K562 (cell line): Measurements from ENCODE around the gene CCDC50. TPM values are rescaled to one million over a fixed set of nuclear protein-coding genes. Genes with fewer than 3 reads are reported as not detected.
A peak's percentile ranks its signal among the peaks of the same experiment; 100 is the strongest.

ENCODE experiments used
- ATAC-seq: fragments of 200-7000 bp; cut with Tn5 transposase; 3 replicates; pipeline ENCODE4 v1.9.1; 2020; ENCODE audit warnings: moderate library complexity
- BruUV-seq: library from RNA; stranded (reverse); fragments of 400-500 nt; replicated peaks from 2 replicates; lab custom pipeline; 2021; lab: Mats Ljungman, UMichigan
- CTCF ChIA-PET: fragments of 300-600 bp; formaldehyde crosslinking; extraction: SDS; loops from one replicate; lab custom pipeline; 2021; ENCODE audit warnings: low intra/inter-chr PET ratio; lab: Yijun Ruan, JAX
- POLR2A ChIA-PET: fragments of 300-600, 350-650 bp; sonication (Branson Sonifier 250); formaldehyde crosslinking; extraction: SDS; loops from one replicate; lab custom pipeline; 2021; ENCODE audit warnings: antibody characterized with exemption, inconsistent platforms; lab: Yijun Ruan, JAX
- DNase-seq, 4 experiments: peaks; one replicate each; pipeline versions ENCODE4 v3.0.0 to v3.0.0-alpha.2; 2011 to 2018; ENCODE audit warnings: low spot score in 3 of 4, mixed read lengths in 3 of 4; ENCODE audit errors: extremely low read depth in 1 of 4
- FAIRE-seq: peaks from 2 replicates; lab custom pipeline; 2011; peaks lifted over from hg19 to GRCh38; lab: Jason Lieb, UNC
- H2AFZ ChIP-seq: 2 replicates; pipeline ENCODE4 v1.6.0; 2011; ENCODE audit warnings: low read depth, low read length, control low read depth, inconsistent platforms
- H3K27ac ChIP-seq: fragments of 200-600 bp; 3 replicates; pipeline ENCODE4 v1.8.0; 2011; ENCODE audit warnings: low read depth, mild to moderate bottlenecking, control low read depth, inconsistent platforms, low read length, moderate library complexity, mixed read lengths; ENCODE audit errors: extremely low read depth
- H3K27me3 ChIP-seq, 2 experiments: fragments of 300-600 bp in 1 of 2; 2 replicates in 1 of 2; 3 replicates in 1 of 2; pipeline versions ENCODE4 v1.6.0 to v1.8.0; 2011; ENCODE audit warnings: inconsistent platforms in 2 of 2, low read length in 2 of 2, mild to moderate bottlenecking in 1 of 2, mixed read lengths in 1 of 2, moderate library complexity in 1 of 2; ENCODE audit not compliant: control insufficient read depth in 2 of 2, insufficient read depth in 2 of 2
- H3K36me3 ChIP-seq: fragments of 300-600 bp; 3 replicates; pipeline ENCODE4 v1.8.0; 2011; ENCODE audit warnings: mild to moderate bottlenecking, low read length, inconsistent platforms; ENCODE audit not compliant: control insufficient read depth, insufficient read depth
- H3K4me1 ChIP-seq, 2 experiments: fragments of 200-600 bp in 1 of 2; replicated peaks in 1 of 2; 2 replicates in 1 of 2; 3 replicates in 1 of 2; pipeline versions ENCODE4 v1.5.1 to v1.8.0; 2011; ENCODE audit warnings: inconsistent platforms in 2 of 2, low read length in 2 of 2, mild to moderate bottlenecking in 1 of 2, mixed read lengths in 1 of 2, moderate library complexity in 1 of 2; ENCODE audit not compliant: control insufficient read depth in 2 of 2, insufficient read depth in 2 of 2
- H3K4me2 ChIP-seq: 2 replicates; pipeline ENCODE4 v1.6.1; 2011; ENCODE audit warnings: low read length, control low read depth, inconsistent platforms, mixed read lengths; ENCODE audit not compliant: insufficient read depth
- H3K4me3 ChIP-seq: fragments of 200-600 bp; sonication (generic), shearing (Covaris generic); 2 replicates; pipeline ENCODE4 v1.5.1; 2016; ENCODE audit warnings: control low read depth, inconsistent platforms
- H3K79me2 ChIP-seq: fragments of 200-600 bp; 3 replicates; pipeline ENCODE4 v1.8.0; 2011; ENCODE audit warnings: low read length, inconsistent platforms; ENCODE audit not compliant: control insufficient read depth, insufficient read depth
- H3K9ac ChIP-seq, 2 experiments: 2 replicates each; pipeline versions ENCODE4 v1.6.0 to v1.6.1; 2011; ENCODE audit warnings: low read depth in 2 of 2, low read length in 2 of 2, control low read depth in 1 of 2, inconsistent platforms in 1 of 2, mild to moderate bottlenecking in 1 of 2, mixed read lengths in 1 of 2; ENCODE audit not compliant: insufficient read depth in 1 of 2
- H3K9me1 ChIP-seq: one replicate; pipeline ENCODE4 v1.6.0; 2011; ENCODE audit warnings: inconsistent platforms, mild to moderate bottlenecking, low read length, moderate library complexity; ENCODE audit not compliant: control insufficient read depth, insufficient read depth
- H3K9me3 ChIP-seq: replicated peaks from 2 replicates; pipeline ENCODE4 v1.5.1; 2011; ENCODE audit warnings: low read depth, low read length, inconsistent platforms; ENCODE audit not compliant: control insufficient read depth, insufficient read depth
- H4K20me1 ChIP-seq: replicated peaks from 2 replicates; pipeline ENCODE4 v1.6.1; 2011; ENCODE audit warnings: low read length, inconsistent platforms, mixed read lengths; ENCODE audit not compliant: control insufficient read depth, insufficient read depth
- CHD2 ChIP-seq: IDR thresholded peaks from 2 replicates; pipeline ENCODE4 v1.6.1; 2011; ENCODE audit warnings: low read depth, low read length
- ELF1 ChIP-seq: fragments of 200-800 bp; sonication (Bioruptor generic); IDR thresholded peaks from 2 replicates; pipeline ENCODE4 v1.6.1; 2016; ENCODE audit warnings: missing genetic modification characterization, missing compliant biosample characterization
- ESRRB ChIP-seq: fragments of 250-450 bp; sonication (Bioruptor Pico); IDR thresholded peaks from 2 replicates; pipeline ENCODE4 v1.5.0; 2020; ENCODE audit warnings: mild to moderate bottlenecking, moderate library complexity, borderline replicate concordance
- KAT8 ChIP-seq: fragments of 450-650 bp; IDR thresholded peaks from 2 replicates; pipeline ENCODE4 v1.6.1; 2016; ENCODE audit warnings: low read depth, mild to moderate bottlenecking
- KLF13 ChIP-seq: fragments of 450-650 bp; IDR thresholded peaks from 2 replicates; pipeline ENCODE4 v1.6.1; 2016; ENCODE audit warnings: missing genetic modification characterization, low read depth, mild to moderate bottlenecking, missing compliant biosample characterization, moderate library complexity, borderline replicate concordance
- MCM7 ChIP-seq, 2 experiments: fragments of 450-650 bp; IDR thresholded peaks; 2 replicates each; pipeline ENCODE4 v1.6.1; 2016 to 2018
- TOE1 ChIP-seq, 2 experiments: fragments of 450-650 bp in 1 of 2; sonication (generic) in 1 of 2; formaldehyde crosslinking in 1 of 2; IDR thresholded peaks; 2 replicates each; pipeline versions ENCODE4 v1.7.1 to v1.8.0; 2016 to 2022; ENCODE audit warnings: borderline replicate concordance in 2 of 2, mild to moderate bottlenecking in 2 of 2, antibody characterized with exemption in 1 of 2, inconsistent platforms in 1 of 2, low read depth in 1 of 2, missing genetic modification reagents in 1 of 2, moderate library complexity in 1 of 2
- ZNF24 ChIP-seq: fragments of 450-650 bp; IDR thresholded peaks from 2 replicates; pipeline ENCODE4 v1.6.1; 2016
- ZNF778 ChIP-seq: fragments of 450-650 bp; formaldehyde crosslinking; IDR thresholded peaks from 2 replicates; pipeline ENCODE4 v1.4.0; 2020; ENCODE audit warnings: mild to moderate bottlenecking, moderate library complexity
- WGBS: fragments of 100-300 bp; shearing (Covaris generic); methylation state at CpG from one replicate; pipeline ENCODE4 v1.1.6; 2016; ENCODE audit warnings: low coverage, mixed read lengths; ENCODE audit not compliant: insufficient coverage; ENCODE audit errors: missing lambda C conversion rate; 5-methylcytosine and 5-hydroxymethylcytosine counted together
- in situ Hi-C: fragments of 300-500 bp; cut with MboI; formaldehyde crosslinking; loops from 4 replicates; pipeline ENCODE4 v1.15.0; 2018; ENCODE audit warnings: inconsistent platforms, mixed read lengths
- intact Hi-C: fragments of 100-400 bp; cut with micrococcal nuclease; formaldehyde crosslinking; loops from 2 replicates; pipeline ENCODE4 v1.14.2; 2022
- polyA plus RNA-seq, 8 experiments: library from polyadenylated mRNA; depleted of rRNA in 4 of 8; stranded (reverse) in 5 of 8; unstranded in 3 of 8; fragments of >200 nt; fragmentation: Nextera tagmentation in 2 of 8; fragmentation: Illumina TruSeq in 1 of 8; extraction: Ambion mirVana in 2 of 8; extraction: Trizol in 1 of 8; gene quantifications; 2 replicates each; pipeline versions ENCODE4 v1.2.1 to v1.2.3, GENCODE V29; 2011 to 2014; ENCODE audit warnings: inconsistent platforms in 1 of 8, missing spikeins in 1 of 8
- total RNA-seq, 7 experiments: library from RNA; depleted of rRNA in 6 of 7; stranded (reverse); fragments of >200 nt in 6 of 7; fragmentation: Illumina TruSeq in 2 of 7; extraction: Trizol in 2 of 7; gene quantifications; 2 replicates each; pipeline versions ENCODE4 v1.2.1 to v1.2.3, GENCODE V29; 2011 to 2021; ENCODE audit warnings: low replicate concordance in 1 of 7

The CCDC50 gene
- total and polyA plus RNA-seq, 9 of the 15 experiments (the other 6 are each of a cell fraction or from before 2014, with no cell fraction given), result 8.4 to 63.4 (median 40.4) TPM

GRCh38 chr3:191333298-191333880 is 4.2 kb downstream of the CCDC50 start:
- Histone ChIP-seq H3K9ac (no peak overlapping the region), H3K79me2 (peaks cover 89% of the 10 kb centered on the region), H3K4me3 (no peak overlapping the region), H3K4me1 (peaks cover 16 to 38% of the 10 kb centered on the region in 2 experiments; a peak in 4 of 5 replicates), H3K4me2 (no peak overlapping the region), H3K9me1 (no peaks in the 10 kb centered on the region), H2AFZ (no peak overlapping the region), H4K20me1 (0 out of 2 replicates have a peak, but pooled peaks cover 7% of the 10 kb centered on the region), H3K9me3 (no peaks in the 10 kb centered on the region), H3K36me3 (no peaks in the 10 kb centered on the region), H3K27me3 (no peaks in the 10 kb centered on the region), H3K27ac (no peak overlapping the region)
- ATAC-seq (no peak), FAIRE-seq (no peak), DNase-seq (peak in 2 of 4 experiments; percentile 1)
- CTCF ChIA-PET, result no interaction called here
- in situ Hi-C loops (no loop called here), intact Hi-C loops (loop anchor here (5.0 kb wide), 1 partner anchor 34 kb away; no protein-coding TSS in a partner anchor)
- BruUV-seq, result no TSS peak
- no peak for TF ChIP-seq MCM7 (IDR thresholded peaks at IDR 0.05)
- TF ChIP-seq KAT8, result no peak
- TF ChIP-seq KLF13 (tag), result no peak
- TF ChIP-seq ZNF778 (CRISPR knock-in tag), result no peak
- TF ChIP-seq ELF1, result 0 out of 2 replicates have a peak, but pooled peaks have one; percentile 18
- TF ChIP-seq CHD2, result no peak
- peak; percentile 71; the same call in 1 of the 2 replicates for TF ChIP-seq ZNF24
- no peak for TF ChIP-seq ESRRB (CRISPR knock-in tag)
- no peak for TF ChIP-seq TOE1 (IDR thresholded peaks at IDR 0.05; ENCODE audit: borderline replicate concordance)
- no peak for TF ChIP-seq TOE1 (CRISPR knock-in tag; IDR thresholded peaks at IDR 0.05; ENCODE audit: borderline replicate concordance, low read depth)
- 56% methylated on average over 3 of the region's 3 CpGs for WGBS
- POLR2A ChIA-PET, result interaction anchor here (1.4 kb wide), 1 partner anchor 12 kb away, joined by 4 read pairs; no protein-coding TSS in a partner anchor
